HepG2 (cell line): ENCODE data around the gene MEX3D. TPM values are rescaled to one million over a fixed set of nuclear protein-coding genes. Genes with fewer than 3 reads are reported as not detected.

Experiments
- DR1 ChIP-seq: sonication (generic); formaldehyde crosslinking; IDR thresholded peaks from 2 replicates; pipeline ENCODE4 v1.8.0; 2021; ENCODE audit warnings: mild to moderate bottlenecking, missing genetic modification reagents, inconsistent platforms
- ELF3 ChIP-seq: IDR thresholded peaks from 2 replicates; pipeline ENCODE4 v1.6.1; 2016; ENCODE audit warnings: missing genetic modification reagents, missing compliant biosample characterization
- JARID2 ChIP-seq: sonication (generic); formaldehyde crosslinking; IDR thresholded peaks from 2 replicates; pipeline ENCODE4 v1.8.1; 2023; ENCODE audit warnings: missing genetic modification reagents, inconsistent platforms; ENCODE audit not compliant: insufficient replicate concordance
- KLF16 ChIP-seq, 2 experiments: sonication (generic) in 1 of 2; formaldehyde crosslinking in 1 of 2; IDR thresholded peaks; 2 replicates each; pipeline versions ENCODE4 v1.6.1 to v1.8.0; 2016 to 2023; ENCODE audit warnings: missing genetic modification reagents in 2 of 2, missing compliant biosample characterization in 1 of 2
- KLF9 ChIP-seq: IDR thresholded peaks from 2 replicates; pipeline ENCODE4 v1.6.1; 2016; ENCODE audit warnings: low read depth
- MEIS1 ChIP-seq: sonication (generic); formaldehyde crosslinking; IDR thresholded peaks from 2 replicates; pipeline ENCODE4 v1.9.0; 2021; ENCODE audit warnings: mild to moderate bottlenecking, missing genetic modification reagents, moderate library complexity, borderline replicate concordance
- PAWR ChIP-seq: sonication (generic); formaldehyde crosslinking; IDR thresholded peaks from 2 replicates; pipeline ENCODE4 v1.4.0; 2020; ENCODE audit warnings: missing genetic modification reagents, mild to moderate bottlenecking, borderline replicate concordance
- RXRA ChIP-seq: sonication (generic); formaldehyde crosslinking; IDR thresholded peaks from 2 replicates; pipeline ENCODE4 v1.5.1; 2020; ENCODE audit warnings: missing genetic modification reagents
- STAT5B ChIP-seq: sonication (generic); formaldehyde crosslinking; IDR thresholded peaks from 2 replicates; pipeline ENCODE4 v1.4.0; 2020; ENCODE audit warnings: missing genetic modification reagents
- TP53 ChIP-seq: sonication (generic); formaldehyde crosslinking; conservative IDR thresholded peaks from 2 replicates; pipeline ENCODE4 v1.4.0; 2020; ENCODE audit warnings: missing genetic modification reagents
- ZEB1 ChIP-seq: IDR thresholded peaks from 2 replicates; pipeline ENCODE4 v1.6.1; 2012; ENCODE audit warnings: mild to moderate bottlenecking, low read depth, inconsistent platforms; ENCODE audit not compliant: insufficient replicate concordance
- ZNF205 ChIP-seq: IDR thresholded peaks from 2 replicates; pipeline ENCODE4 v1.6.1; 2018; ENCODE audit warnings: missing biosample characterization, missing genetic modification reagents
- ZNF44 ChIP-seq: sonication (generic); formaldehyde crosslinking; IDR thresholded peaks from 2 replicates; pipeline ENCODE4 v1.5.1; 2020; ENCODE audit warnings: mild to moderate bottlenecking, missing genetic modification reagents
- ZNF562 ChIP-seq: sonication (generic); formaldehyde crosslinking; IDR thresholded peaks from 2 replicates; pipeline ENCODE4 v1.8.0; 2022; ENCODE audit warnings: missing genetic modification reagents, borderline replicate concordance
- ZNF564 ChIP-seq: sonication (generic); formaldehyde crosslinking; IDR thresholded peaks from 2 replicates; pipeline ENCODE4 v1.8.1; 2023; ENCODE audit warnings: mild to moderate bottlenecking, missing genetic modification reagents
- polyA plus RNA-seq, 8 experiments: library from polyadenylated mRNA; depleted of rRNA in 3 of 8; stranded (reverse) in 7 of 8; unstranded in 1 of 8; fragments of >200 nt; fragmentation: Illumina TruSeq in 4 of 8; extraction: Trizol in 4 of 8; gene quantifications; 2 replicates each; pipeline versions ENCODE4 v1.2.1 to v1.2.3, GENCODE V29; 2011 to 2016; ENCODE audit warnings: low read depth in 4 of 8, missing spikeins in 1 of 8, mixed read lengths in 1 of 8; ENCODE audit not compliant: insufficient read depth in 1 of 8
- total RNA-seq, 5 experiments: library from RNA; depleted of rRNA; stranded (reverse); fragments of >200 nt; fragmentation: Illumina TruSeq; extraction: Trizol; gene quantifications; 2 replicates each; pipeline ENCODE4 v1.2.3, GENCODE V29; 2016; ENCODE audit warnings: low read depth in 1 of 5
- TF ChIP-seq, protein P1 (sequence below): sonication (generic); formaldehyde crosslinking; IDR thresholded peaks from 2 replicates; pipeline ENCODE4 v1.5.0; 2020; ENCODE audit warnings: mild to moderate bottlenecking, missing genetic modification reagents
- TF ChIP-seq, protein P2 (sequence below): sonication (generic); formaldehyde crosslinking; IDR thresholded peaks from 2 replicates; pipeline ENCODE4 v1.4.0; 2020; ENCODE audit warnings: missing genetic modification reagents
- TF ChIP-seq, protein P3 (sequence below): sonication (generic); formaldehyde crosslinking; IDR thresholded peaks from 2 replicates; pipeline ENCODE4 v1.5.1; 2020; ENCODE audit warnings: mild to moderate bottlenecking, moderate library complexity, missing genetic modification reagents
- TF ChIP-seq, protein P4 (sequence below): sonication (generic); formaldehyde crosslinking; IDR thresholded peaks from 2 replicates; pipeline ENCODE4 v1.8.0; 2022; ENCODE audit warnings: missing genetic modification reagents, low read depth, mild to moderate bottlenecking, borderline replicate concordance

Gene MEX3D
- total and polyA plus RNA-seq, 2 of the 13 experiments (the other 11 are each of a cell fraction or from before 2014, with no cell fraction given), result 3.6 to 17.1 TPM

DNA sequence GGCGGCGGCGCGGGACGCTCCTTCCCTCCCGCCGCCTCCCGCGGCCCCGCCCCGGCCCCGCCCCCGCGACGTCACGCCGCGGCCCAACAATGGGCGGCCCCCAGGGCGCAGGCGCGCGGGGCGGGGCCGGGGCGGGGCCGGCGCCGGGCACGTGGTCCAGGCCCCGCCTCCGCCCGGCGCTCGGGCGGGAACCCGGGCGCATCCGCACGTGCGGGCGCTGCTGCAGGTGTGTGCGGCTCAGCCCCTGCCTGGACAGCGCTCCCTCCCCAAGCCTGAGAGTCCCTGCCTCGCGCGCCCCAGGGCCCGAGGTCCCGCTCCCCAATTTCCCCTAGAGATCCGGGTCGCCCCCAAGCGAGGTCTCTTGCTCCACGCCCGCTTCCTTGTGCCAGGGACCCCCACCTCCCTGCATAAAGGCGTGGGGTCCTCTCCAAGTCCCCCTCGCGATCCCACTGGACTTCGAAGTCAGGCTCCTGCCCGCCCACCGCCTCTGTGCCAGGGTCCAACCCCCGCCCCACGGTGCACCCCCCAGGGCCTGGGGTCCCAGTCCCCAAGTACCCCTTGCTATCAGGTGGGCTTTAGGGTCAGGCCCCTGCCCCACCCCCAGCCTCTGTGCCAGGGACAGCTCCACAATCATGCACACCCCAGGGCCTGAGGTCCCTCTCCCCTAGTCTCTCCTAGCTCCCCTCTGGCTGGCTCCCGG is at the start of gene MEX3D (continued):
- TF ChIP-seq RXRA (0 out of 2 replicates have a peak, but pooled peaks have one; percentile 28), STAT5B (0 out of 2 replicates have a peak, but pooled peaks have one; percentile 46), DR1 (CRISPR knock-in tag) (no peak; the same call in 1 of the 2 replicates), ZNF44 (CRISPR knock-in tag) (no peak), JARID2 (CRISPR knock-in tag) (no peak), TP53 (CRISPR knock-in tag) (no peak), ELF3 (0 out of 2 replicates have a peak, but pooled peaks have one; percentile 24), KLF9 (CRISPR knock-in tag) (no peak), ZEB1 (no peak), ZNF205 (CRISPR knock-in tag) (no peak), MEIS1 (CRISPR knock-in tag) (0 out of 2 replicates have a peak, but pooled peaks have one; percentile 44), ZNF564 (peak; percentile 59; the same call in 1 of the 2 replicates), KLF16 (CRISPR knock-in tag; IDR thresholded peaks at IDR 0.05) (0 out of 4 replicates have a peak, but pooled peaks of 1 of the 2 experiments have one; percentile 45), PAWR (no peak), ZNF562 (CRISPR knock-in tag) (peak; percentile 73; the same call in 1 of the 2 replicates)
- TF ChIP-seq, protein P1, sequence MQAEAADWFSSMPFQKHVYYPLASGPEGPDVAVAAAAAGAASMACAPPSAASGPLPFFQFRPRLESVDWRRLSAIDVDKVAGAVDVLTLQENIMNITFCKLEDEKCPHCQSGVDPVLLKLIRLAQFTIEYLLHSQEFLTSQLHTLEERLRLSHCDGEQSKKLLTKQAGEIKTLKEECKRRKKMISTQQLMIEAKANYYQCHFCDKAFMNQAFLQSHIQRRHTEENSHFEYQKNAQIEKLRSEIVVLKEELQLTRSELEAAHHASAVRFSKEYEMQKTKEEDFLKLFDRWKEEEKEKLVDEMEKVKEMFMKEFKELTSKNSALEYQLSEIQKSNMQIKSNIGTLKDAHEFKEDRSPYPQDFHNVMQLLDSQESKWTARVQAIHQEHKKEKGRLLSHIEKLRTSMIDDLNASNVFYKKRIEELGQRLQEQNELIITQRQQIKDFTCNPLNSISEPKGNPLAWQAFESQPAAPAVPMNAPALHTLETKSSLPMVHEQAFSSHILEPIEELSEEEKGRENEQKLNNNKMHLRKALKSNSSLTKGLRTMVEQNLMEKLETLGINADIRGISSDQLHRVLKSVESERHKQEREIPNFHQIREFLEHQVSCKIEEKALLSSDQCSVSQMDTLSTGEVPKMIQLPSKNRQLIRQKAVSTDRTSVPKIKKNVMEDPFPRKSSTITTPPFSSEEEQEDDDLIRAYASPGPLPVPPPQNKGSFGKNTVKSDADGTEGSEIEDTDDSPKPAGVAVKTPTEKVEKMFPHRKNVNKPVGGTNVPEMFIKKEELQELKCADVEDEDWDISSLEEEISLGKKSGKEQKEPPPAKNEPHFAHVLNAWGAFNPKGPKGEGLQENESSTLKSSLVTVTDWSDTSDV (CRISPR knock-in tag), result peak; percentile 61; the same call in 1 of the 2 replicates
- TF ChIP-seq, protein P2, sequence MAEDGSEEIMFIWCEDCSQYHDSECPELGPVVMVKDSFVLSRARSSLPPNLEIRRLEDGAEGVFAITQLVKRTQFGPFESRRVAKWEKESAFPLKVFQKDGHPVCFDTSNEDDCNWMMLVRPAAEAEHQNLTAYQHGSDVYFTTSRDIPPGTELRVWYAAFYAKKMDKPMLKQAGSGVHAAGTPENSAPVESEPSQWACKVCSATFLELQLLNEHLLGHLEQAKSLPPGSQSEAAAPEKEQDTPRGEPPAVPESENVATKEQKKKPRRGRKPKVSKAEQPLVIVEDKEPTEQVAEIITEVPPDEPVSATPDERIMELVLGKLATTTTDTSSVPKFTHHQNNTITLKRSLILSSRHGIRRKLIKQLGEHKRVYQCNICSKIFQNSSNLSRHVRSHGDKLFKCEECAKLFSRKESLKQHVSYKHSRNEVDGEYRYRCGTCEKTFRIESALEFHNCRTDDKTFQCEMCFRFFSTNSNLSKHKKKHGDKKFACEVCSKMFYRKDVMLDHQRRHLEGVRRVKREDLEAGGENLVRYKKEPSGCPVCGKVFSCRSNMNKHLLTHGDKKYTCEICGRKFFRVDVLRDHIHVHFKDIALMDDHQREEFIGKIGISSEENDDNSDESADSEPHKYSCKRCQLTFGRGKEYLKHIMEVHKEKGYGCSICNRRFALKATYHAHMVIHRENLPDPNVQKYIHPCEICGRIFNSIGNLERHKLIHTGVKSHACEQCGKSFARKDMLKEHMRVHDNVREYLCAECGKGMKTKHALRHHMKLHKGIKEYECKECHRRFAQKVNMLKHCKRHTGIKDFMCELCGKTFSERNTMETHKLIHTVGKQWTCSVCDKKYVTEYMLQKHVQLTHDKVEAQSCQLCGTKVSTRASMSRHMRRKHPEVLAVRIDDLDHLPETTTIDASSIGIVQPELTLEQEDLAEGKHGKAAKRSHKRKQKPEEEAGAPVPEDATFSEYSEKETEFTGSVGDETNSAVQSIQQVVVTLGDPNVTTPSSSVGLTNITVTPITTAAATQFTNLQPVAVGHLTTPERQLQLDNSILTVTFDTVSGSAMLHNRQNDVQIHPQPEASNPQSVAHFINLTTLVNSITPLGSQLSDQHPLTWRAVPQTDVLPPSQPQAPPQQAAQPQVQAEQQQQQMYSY (CRISPR knock-in tag), result peak; percentile 45; the same call in 1 of the 2 replicates
- TF ChIP-seq, protein P3, sequence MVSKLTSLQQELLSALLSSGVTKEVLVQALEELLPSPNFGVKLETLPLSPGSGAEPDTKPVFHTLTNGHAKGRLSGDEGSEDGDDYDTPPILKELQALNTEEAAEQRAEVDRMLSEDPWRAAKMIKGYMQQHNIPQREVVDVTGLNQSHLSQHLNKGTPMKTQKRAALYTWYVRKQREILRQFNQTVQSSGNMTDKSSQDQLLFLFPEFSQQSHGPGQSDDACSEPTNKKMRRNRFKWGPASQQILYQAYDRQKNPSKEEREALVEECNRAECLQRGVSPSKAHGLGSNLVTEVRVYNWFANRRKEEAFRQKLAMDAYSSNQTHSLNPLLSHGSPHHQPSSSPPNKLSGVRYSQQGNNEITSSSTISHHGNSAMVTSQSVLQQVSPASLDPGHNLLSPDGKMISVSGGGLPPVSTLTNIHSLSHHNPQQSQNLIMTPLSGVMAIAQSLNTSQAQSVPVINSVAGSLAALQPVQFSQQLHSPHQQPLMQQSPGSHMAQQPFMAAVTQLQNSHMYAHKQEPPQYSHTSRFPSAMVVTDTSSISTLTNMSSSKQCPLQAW (CRISPR knock-in tag), result 0 out of 2 replicates have a peak, but pooled peaks have one; percentile 30
- TF ChIP-seq, protein P4, sequence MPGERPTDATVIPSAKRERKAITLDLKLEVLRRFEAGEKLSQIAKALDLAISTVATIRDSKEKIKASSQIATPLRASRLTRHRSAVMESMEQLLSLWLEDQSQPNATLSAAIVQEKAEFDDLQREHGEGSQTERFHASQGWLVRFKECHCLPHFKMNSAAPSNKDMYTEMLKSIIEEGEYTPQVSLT (CRISPR knock-in tag), result no peak
